MM.1S (cell line): Measurements from ENCODE around the gene SDK1.

ENCODE experiments used
- EZH2phosphoT487 ChIP-seq: fragments of 300-600 bp; sonication (generic); IDR thresholded peaks from 2 replicates; pipeline ENCODE4 v1.6.1; 2018; ENCODE audit warnings: antibody characterized with exemption, low read length
- TF ChIP-seq, protein P1 (sequence below): fragments of 300-600 bp; sonication (generic); IDR thresholded peaks from 2 replicates; pipeline ENCODE4 v1.5.1; 2016; ENCODE audit warnings: antibody characterized with exemption, low read length, mixed read lengths

DNA sequence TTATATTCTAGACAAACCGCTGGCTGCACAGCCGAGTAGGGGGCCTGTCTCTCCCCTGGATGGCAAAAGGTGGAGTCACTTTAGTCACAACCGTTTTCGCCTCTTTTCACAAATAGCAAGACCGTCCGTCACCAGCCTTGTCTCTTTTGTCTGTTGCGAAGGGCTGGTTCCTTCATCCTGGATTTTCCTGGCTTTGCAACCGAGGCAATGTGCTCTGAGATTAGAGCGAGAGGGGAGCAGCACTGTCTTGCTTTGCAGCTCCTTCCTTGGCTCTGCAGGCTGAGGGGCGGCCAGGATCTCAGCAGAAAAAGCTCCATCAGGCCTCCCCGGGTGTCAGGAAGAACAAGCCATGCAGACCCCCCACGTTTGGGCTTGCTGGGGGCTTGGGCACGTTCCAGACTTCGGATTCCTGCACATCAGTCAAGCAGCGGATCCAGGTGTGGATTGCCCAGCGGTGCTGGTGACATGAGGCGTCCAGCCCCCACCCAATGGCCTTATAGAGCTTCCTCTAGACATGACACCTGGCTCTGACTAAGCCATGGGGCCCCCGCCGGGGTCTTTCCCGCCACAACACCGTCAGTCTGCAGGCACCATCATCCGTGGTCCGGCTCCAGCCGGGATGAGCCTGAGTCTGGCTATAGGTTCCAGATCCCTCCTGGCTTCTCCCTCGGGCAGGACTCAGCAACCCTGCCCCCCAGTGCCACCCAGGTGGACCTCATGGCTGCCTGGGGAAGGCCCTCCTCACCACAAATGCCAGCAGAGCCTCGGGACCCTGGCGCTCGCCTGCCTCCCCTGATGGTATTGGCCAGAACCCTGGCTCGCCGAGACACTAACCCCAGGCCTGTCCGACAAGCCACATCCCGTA is 913.5 kb downstream of the SDK1 start:
- no peak for TF ChIP-seq EZH2phosphoT487
- TF ChIP-seq, protein P1, sequence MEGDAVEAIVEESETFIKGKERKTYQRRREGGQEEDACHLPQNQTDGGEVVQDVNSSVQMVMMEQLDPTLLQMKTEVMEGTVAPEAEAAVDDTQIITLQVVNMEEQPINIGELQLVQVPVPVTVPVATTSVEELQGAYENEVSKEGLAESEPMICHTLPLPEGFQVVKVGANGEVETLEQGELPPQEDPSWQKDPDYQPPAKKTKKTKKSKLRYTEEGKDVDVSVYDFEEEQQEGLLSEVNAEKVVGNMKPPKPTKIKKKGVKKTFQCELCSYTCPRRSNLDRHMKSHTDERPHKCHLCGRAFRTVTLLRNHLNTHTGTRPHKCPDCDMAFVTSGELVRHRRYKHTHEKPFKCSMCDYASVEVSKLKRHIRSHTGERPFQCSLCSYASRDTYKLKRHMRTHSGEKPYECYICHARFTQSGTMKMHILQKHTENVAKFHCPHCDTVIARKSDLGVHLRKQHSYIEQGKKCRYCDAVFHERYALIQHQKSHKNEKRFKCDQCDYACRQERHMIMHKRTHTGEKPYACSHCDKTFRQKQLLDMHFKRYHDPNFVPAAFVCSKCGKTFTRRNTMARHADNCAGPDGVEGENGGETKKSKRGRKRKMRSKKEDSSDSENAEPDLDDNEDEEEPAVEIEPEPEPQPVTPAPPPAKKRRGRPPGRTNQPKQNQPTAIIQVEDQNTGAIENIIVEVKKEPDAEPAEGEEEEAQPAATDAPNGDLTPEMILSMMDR = no peak
